A673 (cell line): ENCODE measurements around the gene MYH10. TPM values are rescaled to one million over a fixed set of nuclear protein-coding genes. Genes with fewer than 3 reads are reported as not detected.
"Not testable (repeated sequence)": the region's sequence is repeated elsewhere in the genome, so short reads cannot be mapped to it uniquely, and the experiment has no call there.

ENCODE experiments used
- BruUV-seq: library from RNA; stranded (reverse); fragments of 400-500 nt; replicated peaks from 2 replicates; lab custom pipeline; 2021; lab: Mats Ljungman, UMichigan
- CTCF ChIA-PET: fragments of 300-600 bp; sonication (Branson Sonifier 250); formaldehyde crosslinking; loops from one replicate; lab custom pipeline; 2022; ENCODE audit warnings: antibody characterized with exemption; lab: Charles Lee
- POLR2A ChIA-PET: fragments of 300-600 bp; sonication (Branson Sonifier 250); formaldehyde crosslinking; loops from one replicate; lab custom pipeline; 2022; ENCODE audit warnings: antibody characterized with exemption; ENCODE audit not compliant: low non-redundant PET; lab: Charles Lee
- DNase-seq: peaks from one replicate; pipeline ENCODE4 v3.0.0-alpha.2; 2015; ENCODE audit warnings: low spot score
- H3K27ac ChIP-seq: fragments of 200-600 bp; sonication (generic); 2 replicates; pipeline ENCODE4 v1.5.1; 2016; ENCODE audit warnings: mixed run types, low read depth, mild to moderate bottlenecking, mixed read lengths, antibody characterized with exemption, low read length; ENCODE audit not compliant: poor library complexity, severe bottlenecking
- H3K27me3 ChIP-seq: fragments of 200-600 bp; sonication (generic); replicated peaks from 2 replicates; pipeline ENCODE4 v1.6.1; 2017; ENCODE audit warnings: mixed run types, low read depth, mild to moderate bottlenecking, mixed read lengths, antibody characterized with exemption, low read length; ENCODE audit not compliant: insufficient read depth, poor library complexity
- H3K36me3 ChIP-seq: fragments of 200-600 bp; sonication (generic); 2 replicates; pipeline ENCODE4 v1.6.1; 2016; ENCODE audit warnings: mixed run types, mild to moderate bottlenecking, mixed read lengths, antibody characterized with exemption, low read length; ENCODE audit not compliant: insufficient read depth, poor library complexity, severe bottlenecking
- H3K4me1 ChIP-seq: fragments of 200-600 bp; sonication (generic); 2 replicates; pipeline ENCODE4 v1.6.1; 2017; ENCODE audit warnings: mixed run types, mild to moderate bottlenecking, mixed read lengths, antibody characterized with exemption, low read length; ENCODE audit not compliant: insufficient read depth, poor library complexity, severe bottlenecking
- H3K4me3 ChIP-seq: fragments of 200-600 bp; sonication (generic); 2 replicates; pipeline ENCODE4 v1.5.1; 2016; ENCODE audit warnings: low read depth, mixed run types, mild to moderate bottlenecking, mixed read lengths, low read length; ENCODE audit not compliant: poor library complexity, severe bottlenecking
- H3K9me3 ChIP-seq: fragments of 200-600 bp; sonication (generic); 2 replicates; pipeline ENCODE4 v1.6.1; 2016; ENCODE audit warnings: mixed run types, low read depth, mild to moderate bottlenecking, mixed read lengths, antibody characterized with exemption, low read length; ENCODE audit not compliant: poor library complexity, severe bottlenecking
- CTCF ChIP-seq: fragments of 300-800, 200-600 bp; sonication (generic); conservative IDR thresholded peaks from 2 replicates; pipeline ENCODE4 v1.5.1; 2017; ENCODE audit warnings: low read depth, mild to moderate bottlenecking, antibody characterized with exemption, low read length, moderate library complexity, mixed read lengths
- EZH2 ChIP-seq: fragments of 200-600 bp; sonication (generic); IDR thresholded peaks from 2 replicates; pipeline ENCODE4 v1.6.1; 2017; ENCODE audit warnings: borderline replicate concordance, low read depth, mild to moderate bottlenecking, mixed read lengths, antibody characterized with exemption, low read length; ENCODE audit not compliant: poor library complexity, severe bottlenecking
- intact Hi-C: fragments of 100-400 bp; cut with micrococcal nuclease; formaldehyde crosslinking; loops from one replicate; pipeline ENCODE4 v1.10.0; 2022; ENCODE audit not compliant: unreplicated experiment
- total RNA-seq: library from RNA; stranded (reverse); gene quantifications from 2 replicates; pipeline ENCODE4 v1.2.3, GENCODE V29; 2021

The MYH10 gene
- total RNA-seq, 1 experiment from 2014 or later = 129 TPM

- POLR2A ChIA-PET = no interaction called here
- Histone ChIP-seq H3K4me1 (no peaks in the 10 kb centered on the region), H3K27me3 (no peaks in the 10 kb centered on the region), H3K4me3 (no peak overlapping the region), H3K36me3 (peaks cover 17% of the 10 kb centered on the region), H3K27ac (no peak overlapping the region), H3K9me3 (no peaks in the 10 kb centered on the region)
- CTCF ChIA-PET = interaction anchor here (0.7 kb wide), 1 partner anchor 63 kb away, joined by 3 read pairs; no protein-coding TSS in a partner anchor
- intact Hi-C loops = no loop called here
- no peak for TF ChIP-seq EZH2
- TF ChIP-seq CTCF = no peak
- no TSS peak for BruUV-seq
- DNase-seq = no peak
These were observed 75.5 kb downstream of the MYH10 start for GRCh38 chr17:8555062-8555461.

GRCh38 chr17:8552577-8553320 is 77.8 kb downstream of the MYH10 start:
- intact Hi-C loops = no loop called here
- Histone ChIP-seq H3K4me3 (no peak overlapping the region), H3K27me3 (no peaks in the 10 kb centered on the region), H3K4me1 (no peaks in the 10 kb centered on the region), H3K9me3 (no peaks in the 10 kb centered on the region), H3K36me3 (peaks cover 29% of the 10 kb centered on the region), H3K27ac (no peak overlapping the region)
- no TSS peak for BruUV-seq
- TF ChIP-seq CTCF (no peak), EZH2 (no peak)
- no peak for DNase-seq
- CTCF ChIA-PET = no interaction called here
- POLR2A ChIA-PET = no interaction called here

- H3K27ac ChIP-seq = no peak overlapping the region
- no peaks in the 10 kb centered on the region for H3K27me3 ChIP-seq
- DNase-seq = no peak
- H3K4me3 ChIP-seq = no peak overlapping the region
- TF ChIP-seq EZH2 = no peak
- TF ChIP-seq CTCF = no peak
- ChIA-PET POLR2A (no interaction called here), CTCF (no interaction called here)
- intact Hi-C loops = no loop called here
- BruUV-seq = no TSS peak
- H3K4me1 ChIP-seq = no peaks in the 10 kb centered on the region
- H3K36me3 ChIP-seq = peaks cover 64% of the 10 kb centered on the region
- no peaks in the 10 kb centered on the region for H3K9me3 ChIP-seq
These were observed 87.7 kb downstream of the MYH10 start for GRCh38 chr17:8542599-8543502.

GRCh38 chr17:8539976-8540375 is 90.5 kb downstream of the MYH10 start:
- BruUV-seq, H3K4me3 ChIP-seq, intact Hi-C loops, H3K4me1 ChIP-seq, H3K9me3 ChIP-seq, H3K27me3 ChIP-seq, CTCF ChIA-PET, POLR2A ChIA-PET, DNase-seq, H3K27ac ChIP-seq: not testable (repeated sequence)
- H3K36me3 ChIP-seq = peaks cover 58% of the 10 kb centered on the region
